ELR (cell line): ENCODE measurements around the gene CTU1.
A peak's percentile ranks its signal among the peaks of the same experiment; 100 is the strongest.

Experiments
- DNase-seq: peaks from one replicate; pipeline ENCODE4 v3.0.0-alpha.2; 2015; ENCODE audit warnings: low read depth

CTU1 gene

GRCh38 chr19:51102991-51103390, 5.2 kb downstream of the CTU1 start:
- no peak for DNase-seq

GRCh38 chr19:51101171-51101865, 6.9 kb downstream of the CTU1 start:
- DNase-seq: no peak

- no peak for DNase-seq
These were observed 7.6 kb downstream of the CTU1 start for GRCh38 chr19:51100601-51101000.

- DNase-seq: no peak
These were observed 9.2 kb downstream of the CTU1 start for GRCh38 chr19:51099047-51099382.

GRCh38 chr19:51098365-51099046, 9.7 kb downstream of the CTU1 start:
- no peak for DNase-seq

GRCh38 chr19:51097796-51098195, 10.4 kb downstream of the CTU1 start:
- DNase-seq: no peak

- DNase-seq: peak; percentile 54
These were observed 11.0 kb downstream of the CTU1 start for GRCh38 chr19:51097166-51097738.

GRCh38 chr19:51096473-51097165, 11.6 kb downstream of the CTU1 start:
- DNase-seq: peak; percentile 29

- peak; percentile 21 for DNase-seq
These were observed 13.4 kb downstream of the CTU1 start for GRCh38 chr19:51094696-51095279.

- peak; percentile 10 for DNase-seq
These were observed 14.5 kb downstream of the CTU1 start for GRCh38 chr19:51093510-51094345.

- DNase-seq: no peak
These were observed 15.1 kb downstream of the CTU1 start for GRCh38 chr19:51093101-51093500.

- DNase-seq: no peak
These were observed 16.0 kb downstream of the CTU1 start for GRCh38 chr19:51091895-51092873.

- DNase-seq: no peak
These were observed 17.1 kb downstream of the CTU1 start for GRCh38 chr19:51091126-51091525.

GRCh38 chr19:51090471-51090870, 17.7 kb downstream of the CTU1 start:
- DNase-seq: no peak

GRCh38 chr19:51089786-51090185, 18.4 kb downstream of the CTU1 start:
- DNase-seq: no peak

- DNase-seq: no peak
These were observed 21.9 kb downstream of the CTU1 start for GRCh38 chr19:51086153-51086850.

GRCh38 chr19:51084505-51084904, 23.7 kb downstream of the CTU1 start:
- DNase-seq: no peak

- DNase-seq: no peak
These were observed 24.4 kb downstream of the CTU1 start for GRCh38 chr19:51083783-51084182.

- DNase-seq: no peak
These were observed 25.0 kb downstream of the CTU1 start for GRCh38 chr19:51083181-51083580.

GRCh38 chr19:51082611-51083010, 25.6 kb downstream of the CTU1 start, which contains the start of gene KLK14:
KLK14 (minus strand) TSS chr19:51082887; CDS start chr19:51082614, 273 bp downstream.
- DNase-seq: no peak
